ENCODE results near the gene ACTN1. TPM values are rescaled to one million over a fixed set of nuclear protein-coding genes. Genes with fewer than 3 reads are reported as not detected.

ACTN1 gene
- polyA plus RNA-seq, 3 donors, result 41.4 to 75.0 (median 69.4) TPM

DNA sequence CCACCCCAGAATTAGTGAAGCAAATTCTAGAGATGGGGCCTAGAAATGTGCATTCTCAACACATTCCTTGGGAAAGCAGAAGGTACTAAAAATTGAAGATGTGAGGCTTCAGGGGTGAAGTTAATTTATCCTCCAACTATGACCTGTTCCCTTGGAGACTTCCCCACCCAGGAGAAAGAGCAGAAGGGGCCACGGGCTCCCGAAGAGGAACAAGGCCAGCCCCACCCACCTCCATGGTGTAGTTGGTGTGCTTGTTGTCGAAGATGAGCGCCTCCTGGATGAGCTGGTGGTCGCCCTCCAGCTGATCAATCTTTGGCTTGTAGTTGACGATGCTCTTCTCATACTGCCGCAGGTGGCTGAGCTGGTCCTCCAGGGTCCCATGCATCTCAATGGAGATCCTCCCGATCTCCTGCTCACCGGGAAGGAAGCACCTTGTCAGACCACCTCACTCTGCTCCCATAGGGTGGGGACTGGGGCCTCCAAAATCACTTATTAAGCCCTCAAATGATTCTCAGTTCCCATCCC, 98.5 kb downstream of the ACTN1 start:
- Histone ChIP-seq H3K4me1 (ENCODE audit: control insufficient read depth in 1 of 2, insufficient read depth in 2 of 2, low read length in 2 of 2) (no peaks in the 10 kb centered on the region), H3K4me2 (replicated peaks; ENCODE audit: extremely low read depth, low read length, poor library complexity, severe bottlenecking) (no peak overlapping the region), H4K20me1 (ENCODE audit: insufficient read depth, low read length) (no peaks in the 10 kb centered on the region), H3K9me3 (replicated peaks in 1 of 2; ENCODE audit: control insufficient read depth in 1 of 2, insufficient read depth in 1 of 2, low read length in 2 of 2) (no peaks in the 10 kb centered on the region), H3K36me3 (replicated peaks in 1 of 2; ENCODE audit: control insufficient read depth in 1 of 2, insufficient read depth in 2 of 2, low read length in 2 of 2) (peaks cover 96 to 99% of the 10 kb centered on the region in 2 donors), H3K4me3 (replicated peaks in 1 of 3; ENCODE audit: low read depth in 2 of 3, low read length in 3 of 3) (no peak overlapping the region), H3K9ac (ENCODE audit: insufficient read depth, low read length, poor library complexity, severe bottlenecking) (no peak overlapping the region), H3K27ac (ENCODE audit: low read depth in 1 of 2, low read length in 2 of 2) (no peak overlapping the region), H3K27me3 (ENCODE audit: control insufficient read depth in 2 of 2, insufficient read depth in 2 of 2, low read length in 2 of 2) (no peaks in the 10 kb centered on the region), H3K79me2 (ENCODE audit: insufficient read depth, low read length) (no peaks in the 10 kb centered on the region), H2AFZ (ENCODE audit: insufficient read depth, low read depth, low read length, poor library complexity, severe bottlenecking) (no peak overlapping the region)
- Mint-ChIP-seq H3K36me3 (peaks cover 87 to 98% of the 10 kb centered on the region in 2 donors), H3K4me1 (no peaks in the 10 kb centered on the region), H3K27me3 (ENCODE audit: low read depth in 3 of 3) (peaks cover 0 to 1% (median 0%) of the 10 kb centered on the region in 3 donors), H3K27ac (peak overlapping the region in 1 of 7 donors; percentile 79), H3K9me3 (no peaks in the 10 kb centered on the region), H3K4me3 (no peak overlapping the region)
- TF ChIP-seq, protein P1, sequence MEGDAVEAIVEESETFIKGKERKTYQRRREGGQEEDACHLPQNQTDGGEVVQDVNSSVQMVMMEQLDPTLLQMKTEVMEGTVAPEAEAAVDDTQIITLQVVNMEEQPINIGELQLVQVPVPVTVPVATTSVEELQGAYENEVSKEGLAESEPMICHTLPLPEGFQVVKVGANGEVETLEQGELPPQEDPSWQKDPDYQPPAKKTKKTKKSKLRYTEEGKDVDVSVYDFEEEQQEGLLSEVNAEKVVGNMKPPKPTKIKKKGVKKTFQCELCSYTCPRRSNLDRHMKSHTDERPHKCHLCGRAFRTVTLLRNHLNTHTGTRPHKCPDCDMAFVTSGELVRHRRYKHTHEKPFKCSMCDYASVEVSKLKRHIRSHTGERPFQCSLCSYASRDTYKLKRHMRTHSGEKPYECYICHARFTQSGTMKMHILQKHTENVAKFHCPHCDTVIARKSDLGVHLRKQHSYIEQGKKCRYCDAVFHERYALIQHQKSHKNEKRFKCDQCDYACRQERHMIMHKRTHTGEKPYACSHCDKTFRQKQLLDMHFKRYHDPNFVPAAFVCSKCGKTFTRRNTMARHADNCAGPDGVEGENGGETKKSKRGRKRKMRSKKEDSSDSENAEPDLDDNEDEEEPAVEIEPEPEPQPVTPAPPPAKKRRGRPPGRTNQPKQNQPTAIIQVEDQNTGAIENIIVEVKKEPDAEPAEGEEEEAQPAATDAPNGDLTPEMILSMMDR (IDR thresholded peaks at IDR 0.05), result no peak
- intact Hi-C loops (cut with micrococcal nuclease), result no loop called here
- WGBS (ENCODE audit: insufficient coverage), result 96% methylated on average over 5 of the region's 9 CpGs
- no peak for DNase-seq

DNA sequence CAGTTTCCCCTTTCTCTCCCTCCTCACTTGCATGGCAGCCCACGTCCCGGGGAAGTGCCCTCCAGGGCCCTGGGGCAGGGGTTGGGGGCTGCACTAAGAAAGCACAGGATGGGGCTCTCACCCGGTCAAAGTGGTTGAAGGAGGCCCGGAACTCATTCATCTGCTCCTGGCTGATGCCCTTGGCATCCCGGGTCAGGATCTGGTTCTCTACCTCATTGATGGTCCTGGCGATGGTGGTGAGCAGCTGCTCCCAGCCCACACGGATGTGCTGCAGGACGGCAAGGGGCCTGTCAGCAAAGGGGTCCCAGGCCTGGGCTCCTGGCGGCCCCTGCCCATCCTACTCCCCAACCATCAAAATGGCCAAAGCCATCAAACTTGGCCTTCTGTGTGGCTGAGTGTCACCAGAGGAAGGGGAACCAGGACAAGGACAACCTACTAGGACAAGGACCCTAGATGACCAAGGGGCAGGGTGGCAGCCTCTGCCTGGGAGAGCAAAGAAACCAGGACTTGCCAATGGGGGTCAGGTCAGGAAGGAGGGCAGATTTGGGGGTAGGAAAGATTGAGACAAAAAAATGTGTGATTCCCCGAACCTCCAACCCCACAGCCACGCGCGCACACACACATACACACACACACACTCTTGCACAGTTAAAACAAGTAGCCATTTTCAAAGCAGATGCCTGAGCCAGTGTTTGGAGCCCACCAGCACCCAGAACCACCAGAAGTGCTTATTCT, 99.1 kb downstream of the ACTN1 start:
- Histone ChIP-seq H3K36me3 (replicated peaks in 1 of 2; ENCODE audit: control insufficient read depth in 1 of 2, insufficient read depth in 2 of 2, low read length in 2 of 2) (peaks cover 96 to 99% of the 10 kb centered on the region in 2 donors), H3K9me3 (replicated peaks in 1 of 2; ENCODE audit: control insufficient read depth in 1 of 2, insufficient read depth in 1 of 2, low read length in 2 of 2) (no peaks in the 10 kb centered on the region), H3K4me2 (replicated peaks; ENCODE audit: extremely low read depth, low read length, poor library complexity, severe bottlenecking) (no peak overlapping the region), H3K4me3 (replicated peaks in 1 of 3; ENCODE audit: low read depth in 2 of 3, low read length in 3 of 3) (no peak overlapping the region), H3K27me3 (ENCODE audit: control insufficient read depth in 2 of 2, insufficient read depth in 2 of 2, low read length in 2 of 2) (no peaks in the 10 kb centered on the region), H2AFZ (ENCODE audit: insufficient read depth, low read depth, low read length, poor library complexity, severe bottlenecking) (no peak overlapping the region), H3K4me1 (ENCODE audit: control insufficient read depth in 1 of 2, insufficient read depth in 2 of 2, low read length in 2 of 2) (no peaks in the 10 kb centered on the region), H3K79me2 (ENCODE audit: insufficient read depth, low read length) (no peaks in the 10 kb centered on the region), H4K20me1 (ENCODE audit: insufficient read depth, low read length) (no peaks in the 10 kb centered on the region), H3K9ac (ENCODE audit: insufficient read depth, low read length, poor library complexity, severe bottlenecking) (no peak overlapping the region), H3K27ac (ENCODE audit: low read depth in 1 of 2, low read length in 2 of 2) (no peak overlapping the region)
- Mint-ChIP-seq H3K9me3 (no peaks in the 10 kb centered on the region), H3K4me3 (no peak overlapping the region), H3K27me3 (ENCODE audit: low read depth in 3 of 3) (no peaks in the 10 kb centered on the region), H3K27ac (peak overlapping the region in 3 of 7 donors; percentile 5 to 79 (median 60)), H3K4me1 (no peaks in the 10 kb centered on the region), H3K36me3 (peaks cover 88 to 98% of the 10 kb centered on the region in 2 donors)
- TF ChIP-seq, protein P1 (IDR thresholded peaks at IDR 0.05), result no peak
- no peak for DNase-seq
- intact Hi-C loops (cut with micrococcal nuclease), result no loop called here
- 97% methylated on average over 6 of the region's 13 CpGs for WGBS (ENCODE audit: insufficient coverage)

Measured in CD14-positive monocyte (primary cell).